SK-N-SH treated with all-trans-retinoic acid at 6 μM for 48 hours (cell line): ENCODE measurements around the gene ARHGAP24.

Experiments used
- ARNTL ChIP-seq: fragments of 450-650 bp; formaldehyde crosslinking; IDR thresholded peaks from 2 replicates; pipeline ENCODE4 v1.5.0; 2020; ENCODE audit warnings: low read depth, mild to moderate bottlenecking, moderate library complexity, borderline replicate concordance
- CSDC2 ChIP-seq: fragments of 250-450 bp; sonication (Bioruptor Pico); IDR thresholded peaks from 2 replicates; pipeline ENCODE4 v1.5.0; 2020; ENCODE audit warnings: mild to moderate bottlenecking, moderate library complexity
- GLIS3 ChIP-seq: fragments of 250-450 bp; sonication (Bioruptor Pico); IDR thresholded peaks from 2 replicates; pipeline ENCODE4 v1.5.0; 2020; ENCODE audit warnings: mild to moderate bottlenecking, moderate library complexity
- OSR1 ChIP-seq: fragments of 250-450 bp; sonication (Bioruptor Pico); IDR thresholded peaks from 2 replicates; pipeline ENCODE4 v1.8.0; 2022; ENCODE audit warnings: moderate library complexity, mild to moderate bottlenecking, inconsistent platforms
- PATZ1 ChIP-seq: fragments of 250-450 bp; sonication (Bioruptor Pico); IDR thresholded peaks from 2 replicates; pipeline ENCODE4 v1.8.0; 2020; ENCODE audit warnings: mild to moderate bottlenecking, moderate library complexity, borderline replicate concordance
- RARB ChIP-seq: fragments of 250-450 bp; sonication (Bioruptor Pico); IDR thresholded peaks from 2 replicates; pipeline ENCODE4 v1.8.0; 2021; ENCODE audit warnings: mild to moderate bottlenecking, moderate library complexity
- ZC3H10 ChIP-seq: fragments of 250-450 bp; sonication (Bioruptor Pico); IDR thresholded peaks from 2 replicates; pipeline ENCODE4 v1.5.1; 2021; ENCODE audit warnings: mild to moderate bottlenecking, moderate library complexity
- ZNF8 ChIP-seq: fragments of 450-650 bp; formaldehyde crosslinking; IDR thresholded peaks from 2 replicates; pipeline ENCODE4 v1.5.0; 2020; ENCODE audit warnings: mild to moderate bottlenecking, moderate library complexity

DNA sequence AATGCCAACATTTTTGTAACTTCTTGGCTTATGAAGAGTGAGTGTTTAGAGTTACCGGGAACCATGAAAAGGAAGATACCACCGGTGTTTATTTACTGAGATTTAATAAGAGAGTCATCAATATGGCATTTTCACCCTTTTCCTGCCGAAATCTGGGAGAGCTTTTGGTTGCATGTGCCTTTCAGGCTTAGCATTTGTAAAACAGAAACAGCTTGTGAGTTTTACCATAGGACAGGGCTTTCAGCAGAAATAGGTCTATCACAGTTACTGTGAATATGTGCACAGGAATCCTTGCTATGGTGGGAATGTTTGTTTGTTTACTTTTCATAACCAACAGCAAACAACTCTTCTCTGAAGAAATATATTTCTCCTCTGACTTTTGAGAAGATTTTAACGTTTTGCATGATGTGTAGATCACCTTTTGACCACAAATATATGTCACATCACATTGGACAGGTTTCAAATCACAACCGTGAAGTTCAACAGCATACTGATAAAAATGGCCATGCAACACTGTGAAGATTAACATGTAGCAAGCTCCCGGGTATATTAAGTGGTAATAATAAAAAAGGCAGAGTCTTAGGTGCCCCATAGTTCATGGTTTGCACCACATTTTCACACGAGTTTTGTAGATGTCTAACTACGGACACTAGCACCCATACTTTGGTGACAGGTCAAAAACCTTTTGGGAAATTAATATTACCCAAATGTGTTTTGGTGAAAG, 21.3 kb downstream of the ARHGAP24 start:
- TF ChIP-seq RARB (CRISPR knock-in tag) (no peak), ZC3H10 (CRISPR knock-in tag) (no peak), CSDC2 (CRISPR knock-in tag) (no peak), OSR1 (CRISPR knock-in tag) (no peak), ARNTL (CRISPR knock-in tag) (no peak), ZNF8 (CRISPR knock-in tag) (no peak), PATZ1 (CRISPR knock-in tag) (no peak), GLIS3 (CRISPR knock-in tag) (no peak)
